NCI-H1930 (cell line): ENCODE data around the gene TCEAL3.
"Not testable (repeated sequence)": the region's sequence is repeated elsewhere in the genome, so short reads cannot be mapped to it uniquely, and the experiment has no call there.

Experiments
- DNase-seq, 2 experiments: peaks; one replicate each; lab custom pipeline; 2025; lab: John Stamatoyannopoulos, UW

TCEAL3 gene, protein sequence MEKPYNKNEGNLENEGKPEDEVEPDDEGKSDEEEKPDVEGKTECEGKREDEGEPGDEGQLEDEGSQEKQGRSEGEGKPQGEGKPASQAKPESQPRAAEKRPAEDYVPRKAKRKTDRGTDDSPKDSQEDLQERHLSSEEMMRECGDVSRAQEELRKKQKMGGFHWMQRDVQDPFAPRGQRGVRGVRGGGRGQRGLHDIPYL

DNA sequence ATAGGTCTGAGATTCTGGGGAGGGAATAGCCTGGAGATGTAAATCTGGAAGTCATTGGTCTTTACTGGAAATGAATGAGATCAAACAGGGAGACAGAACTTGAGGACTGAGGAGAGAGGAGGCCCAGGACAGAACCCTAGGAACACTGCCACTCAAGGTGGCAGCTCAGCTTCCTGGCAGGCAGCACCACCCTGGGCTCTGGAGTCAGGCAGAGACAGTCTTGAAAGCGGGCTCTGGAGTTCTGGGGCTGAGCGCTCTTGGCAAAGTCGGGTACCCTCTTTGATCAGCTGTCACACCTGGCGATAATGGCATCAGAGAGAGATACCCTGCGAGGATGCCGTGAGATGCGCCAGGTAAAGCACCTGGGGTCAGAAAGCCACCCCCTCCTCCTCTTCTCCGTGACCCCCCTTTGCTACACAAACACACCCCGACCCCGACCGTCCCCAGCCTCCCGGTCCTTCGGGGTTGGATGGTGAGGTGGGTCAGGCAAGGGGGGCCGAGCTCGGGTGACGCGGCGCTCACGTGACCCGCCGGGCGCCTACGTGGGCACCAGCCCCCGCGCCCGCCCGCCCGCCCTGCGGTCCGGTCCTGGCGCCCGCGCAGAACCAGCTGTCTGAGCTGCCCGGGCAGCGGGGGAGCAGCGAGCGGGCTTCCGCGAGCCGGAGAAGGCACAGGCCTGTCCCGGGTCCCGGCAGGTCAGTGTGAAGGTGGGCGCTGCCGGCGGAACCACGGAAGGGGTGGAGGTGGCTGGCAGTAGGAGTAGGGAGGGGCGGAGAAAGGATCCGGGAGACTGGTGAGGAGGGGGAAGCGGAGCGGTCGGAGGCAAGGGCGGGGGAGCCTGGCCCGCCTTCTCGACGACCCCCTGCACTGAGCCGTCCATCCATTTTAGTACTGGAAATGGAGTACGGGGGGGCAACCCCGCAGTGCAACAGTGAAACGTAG lies at the start of gene TCEAL3:
TSS of gene TCEAL3 (plus strand) at position 600 of the 942 bp plus-strand sequence. CDS start 1,102 bp downstream, outside the sequence.
- DNase-seq, result peak; percentile 9 to 54

GRCh38 chrX:103560256-103560655 lies 47.5 kb upstream of the TCEAL3 start:
- no peak for DNase-seq

- no peak for DNase-seq
Observed at GRCh38 chrX:103562801-103563200, 45.0 kb upstream of the TCEAL3 start.

GRCh38 chrX:103565197-103565596 lies 42.6 kb upstream of the TCEAL3 start:
- no peak for DNase-seq

GRCh38 chrX:103565752-103566151 lies 42.0 kb upstream of the TCEAL3 start:
- DNase-seq, result no peak

- DNase-seq, result no peak
Observed at GRCh38 chrX:103571121-103571520, 36.6 kb upstream of the TCEAL3 start.

- DNase-seq, result no peak
Observed at GRCh38 chrX:103571726-103572125, 36.0 kb upstream of the TCEAL3 start.

DNA sequence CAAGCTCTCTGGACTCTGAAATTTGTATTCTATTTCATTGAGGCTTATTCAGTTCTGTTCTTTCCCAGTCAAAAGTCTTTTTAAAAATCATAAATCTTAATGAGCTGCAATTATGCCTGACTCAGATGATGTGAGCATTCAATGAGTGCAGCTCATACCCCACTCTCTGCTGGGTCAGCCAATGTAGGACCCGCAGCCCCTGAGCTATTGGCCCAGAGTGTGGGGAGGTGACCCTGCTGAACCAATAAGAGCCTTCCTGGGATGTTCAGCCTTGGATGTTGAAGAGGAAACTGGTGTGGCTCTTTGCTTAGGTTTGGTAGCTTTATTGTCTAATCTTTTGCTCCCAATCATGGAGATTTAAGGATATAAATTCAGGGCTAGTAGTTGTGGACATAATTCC lies 34.6 kb upstream of the TCEAL3 start:
- no peak for DNase-seq

GRCh38 chrX:103584596-103584995 lies 23.2 kb upstream of the TCEAL3 start:
- peak in 1 of 2 experiments; percentile 1 for DNase-seq

DNA sequence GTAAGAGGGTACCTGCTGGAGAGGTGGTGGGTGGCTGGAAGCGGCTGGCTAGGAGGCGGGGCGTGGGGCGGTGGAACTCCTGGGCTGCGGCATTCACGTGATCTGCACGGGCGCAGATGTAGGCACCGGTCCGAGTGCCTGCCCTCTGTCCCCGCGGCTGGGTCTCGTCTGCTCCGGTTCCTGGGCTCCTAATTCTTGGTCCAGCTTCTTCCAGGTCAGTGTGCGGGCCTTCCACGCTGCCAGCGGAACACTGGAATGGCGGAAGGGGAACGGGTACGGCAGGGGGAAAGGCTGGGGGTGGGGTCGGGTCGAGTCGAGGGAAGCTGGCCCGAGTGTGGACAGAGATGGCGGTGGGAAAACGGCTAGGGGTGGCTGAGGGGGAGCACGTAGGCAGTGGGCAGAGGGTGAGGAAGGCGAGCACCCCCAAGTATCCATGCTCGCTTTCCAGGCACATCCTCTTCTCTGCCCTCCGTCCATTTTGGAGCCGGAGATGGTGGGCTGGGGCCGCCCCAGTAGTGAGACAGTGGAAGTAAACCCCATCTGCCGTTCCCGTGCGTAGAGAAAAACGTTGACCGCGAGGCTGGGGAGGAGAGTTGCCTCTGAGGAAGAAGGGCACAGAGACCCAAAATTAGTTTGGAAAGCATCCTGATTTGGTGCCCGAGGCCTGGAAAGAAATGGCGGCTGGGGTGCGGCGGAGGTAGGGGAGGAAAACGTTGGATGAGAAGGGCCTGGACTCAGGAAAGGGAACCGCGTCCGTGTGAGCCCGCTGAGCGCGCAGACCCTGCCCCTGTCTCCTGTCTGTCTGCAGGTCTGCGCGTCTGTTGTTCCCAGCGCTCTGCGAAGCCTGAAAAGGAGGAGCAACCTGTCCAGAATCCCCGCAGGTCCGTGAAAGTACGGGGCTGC lies 22.1 kb upstream of the TCEAL3 start, which contains the start of gene TCEAL4:
TSS of gene TCEAL4 (plus strand) at position 105 of the 903 bp plus-strand sequence. CDS start 1,161 bp downstream, outside the sequence.
- peak; percentile 3 to 28 for DNase-seq

DNA sequence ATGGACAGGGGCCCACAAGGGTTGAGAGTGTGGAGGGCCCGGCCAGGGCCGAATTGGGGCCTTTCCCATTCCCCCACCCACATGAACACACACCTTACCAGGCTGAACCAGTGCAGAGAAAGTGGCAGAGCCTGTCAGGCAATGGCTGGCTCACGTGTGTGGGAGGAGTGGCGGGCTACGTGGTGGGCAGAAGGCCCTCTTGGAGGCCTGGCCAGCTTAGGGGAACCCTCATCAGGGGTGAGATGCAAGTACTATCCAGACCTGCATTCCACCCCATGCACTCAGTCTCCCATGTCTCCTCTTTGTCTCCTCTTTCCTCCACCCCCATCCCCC lies 21.5 kb upstream of the TCEAL3 start:
- no peak for DNase-seq

DNA sequence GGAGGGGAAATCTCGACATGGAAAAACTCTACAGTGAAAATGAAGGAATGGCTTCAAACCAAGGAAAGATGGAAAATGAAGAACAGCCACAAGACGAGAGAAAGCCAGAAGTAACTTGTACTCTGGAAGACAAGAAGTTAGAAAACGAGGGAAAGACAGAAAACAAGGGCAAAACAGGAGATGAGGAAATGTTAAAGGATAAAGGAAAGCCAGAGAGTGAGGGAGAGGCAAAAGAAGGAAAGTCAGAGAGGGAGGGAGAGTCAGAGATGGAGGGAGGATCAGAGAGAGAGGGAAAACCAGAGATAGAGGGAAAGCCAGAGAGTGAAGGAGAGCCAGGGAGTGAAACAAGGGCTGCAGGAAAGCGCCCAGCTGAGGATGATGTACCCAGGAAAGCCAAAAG lies 21.1 kb upstream of the TCEAL3 start:
- no peak for DNase-seq

GRCh38 chrX:103592295-103592694 lies 15.5 kb upstream of the TCEAL3 start:
- not testable (repeated sequence) for DNase-seq

GRCh38 chrX:103595202-103595601 lies 12.6 kb upstream of the TCEAL3 start:
- DNase-seq, result not testable (repeated sequence)

DNA sequence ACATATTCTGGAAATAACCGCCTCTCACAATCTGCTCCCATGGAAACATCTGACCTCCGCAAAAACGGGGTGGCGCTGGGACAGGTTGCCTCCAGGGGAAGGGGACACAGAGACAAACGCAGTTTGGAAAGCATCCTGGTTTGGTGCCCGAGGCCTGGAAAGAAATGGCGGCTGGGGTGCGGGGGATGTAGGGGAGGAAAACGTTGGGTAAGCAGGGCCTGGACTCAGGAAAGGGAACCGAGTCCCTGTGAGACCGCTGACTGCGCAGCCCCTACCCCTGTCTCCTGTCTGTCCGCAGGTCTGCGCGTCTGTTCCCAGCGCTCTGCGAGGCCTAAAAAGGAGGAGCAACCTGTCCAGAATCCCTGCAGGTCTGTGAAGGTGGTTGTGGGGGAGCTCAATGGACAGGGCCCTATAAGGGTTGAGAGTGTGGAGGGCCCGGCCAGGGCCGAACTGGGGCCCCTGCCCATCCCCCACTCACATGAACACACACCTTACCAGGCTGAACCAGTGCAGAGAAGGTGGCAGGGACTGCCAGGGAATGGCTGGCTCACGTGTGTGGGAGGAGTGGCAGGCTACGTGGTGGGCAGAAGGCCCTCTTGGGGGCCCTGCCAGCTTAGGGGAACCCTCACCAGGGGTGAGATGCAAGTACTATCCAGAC lies 672 bp downstream of the TCEAL3 start:
- DNase-seq, result no peak

DNA sequence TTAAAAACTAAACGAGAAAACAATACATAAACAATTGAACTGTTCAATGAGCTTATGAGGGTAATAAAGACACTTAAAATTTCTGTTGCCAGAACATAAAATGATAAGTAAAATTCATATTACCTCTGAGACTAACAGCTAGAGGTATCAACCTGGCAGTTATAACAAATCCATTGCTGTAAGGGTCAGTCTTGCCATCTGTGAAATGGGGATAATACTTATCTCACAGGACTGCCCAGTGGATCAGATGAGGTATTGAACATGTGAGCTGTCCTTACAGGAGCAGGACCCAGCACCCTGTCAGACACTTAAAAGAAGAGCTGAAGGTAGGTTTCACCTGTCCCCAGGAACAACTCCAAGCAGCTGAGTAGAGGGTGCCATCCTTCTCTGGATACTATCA lies 2.5 kb downstream of the TCEAL3 start:
- DNase-seq, result no peak

DNA sequence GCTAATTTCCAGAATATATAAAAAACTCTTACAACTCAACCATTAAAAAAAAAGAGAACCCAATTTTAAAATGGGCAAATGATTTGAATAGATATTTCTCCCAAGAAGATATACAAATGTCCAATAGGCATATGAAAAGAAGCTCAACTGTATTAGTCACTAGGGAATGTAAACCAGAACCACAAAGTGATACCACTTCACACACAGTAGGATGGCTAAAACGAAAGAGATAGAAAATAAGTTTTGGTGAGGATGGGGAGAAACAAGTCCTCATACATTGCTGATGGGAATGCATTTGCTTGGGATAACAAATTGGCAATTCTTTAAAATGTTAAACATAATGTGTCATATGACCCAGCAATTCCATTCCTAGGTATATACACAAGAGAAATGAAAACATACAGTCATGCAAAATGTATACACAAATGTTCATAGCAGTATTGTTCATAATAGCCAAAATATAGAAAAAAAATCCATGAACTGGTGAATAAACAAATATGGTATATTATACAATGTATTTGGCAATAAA lies 5.7 kb downstream of the TCEAL3 start:
- no peak for DNase-seq

DNA sequence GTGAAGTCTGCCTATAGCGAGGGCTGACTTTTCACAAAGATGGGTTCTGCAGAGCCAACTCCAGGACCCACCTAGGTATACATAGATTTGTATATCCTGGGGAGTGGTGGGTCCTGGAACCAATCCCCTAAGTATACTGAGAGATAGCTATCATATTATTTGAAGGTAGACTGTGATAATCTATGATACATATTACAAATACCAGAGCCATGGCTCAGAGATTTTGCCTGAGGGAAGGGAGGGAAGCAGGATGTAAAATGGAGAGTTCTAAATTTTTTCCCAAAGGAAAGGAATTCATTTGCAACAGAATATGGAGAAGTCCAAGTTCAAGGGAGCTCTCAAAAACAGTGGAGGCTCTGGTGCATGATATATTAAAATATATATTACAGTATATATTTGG lies 7.2 kb downstream of the TCEAL3 start:
- DNase-seq, result no peak

- no peak for DNase-seq
Observed at GRCh38 chrX:103615781-103616371, 8.1 kb downstream of the TCEAL3 start.

DNA sequence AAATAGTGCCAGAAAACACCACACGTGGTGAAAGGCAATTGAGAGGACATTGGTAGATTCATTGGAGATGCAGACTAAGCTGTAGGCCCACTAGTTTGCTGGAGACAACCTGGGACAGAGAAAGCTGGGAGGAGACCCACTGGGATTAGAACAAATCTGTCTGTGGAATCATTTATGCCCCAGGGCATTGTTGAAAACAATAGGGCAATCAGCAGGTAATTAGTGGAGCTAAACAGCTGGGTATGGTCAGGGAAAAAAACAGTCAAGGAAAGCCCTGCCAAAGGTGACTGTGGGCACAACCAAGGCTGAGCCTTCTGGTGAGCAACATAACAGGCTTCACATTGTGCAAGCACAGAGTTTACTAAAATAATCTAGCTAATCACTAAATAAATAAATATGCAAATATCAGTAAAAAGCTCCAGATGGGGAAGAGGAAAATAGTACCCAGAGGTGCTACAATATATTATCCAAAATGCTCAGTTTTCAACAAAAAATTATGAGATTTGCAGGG lies 9.0 kb downstream of the TCEAL3 start:
- no peak for DNase-seq

- DNase-seq, result no peak
Observed at GRCh38 chrX:103624111-103624510, 16.3 kb downstream of the TCEAL3 start.
